ENCODE measurements around the gene GNAQ.

DNA sequence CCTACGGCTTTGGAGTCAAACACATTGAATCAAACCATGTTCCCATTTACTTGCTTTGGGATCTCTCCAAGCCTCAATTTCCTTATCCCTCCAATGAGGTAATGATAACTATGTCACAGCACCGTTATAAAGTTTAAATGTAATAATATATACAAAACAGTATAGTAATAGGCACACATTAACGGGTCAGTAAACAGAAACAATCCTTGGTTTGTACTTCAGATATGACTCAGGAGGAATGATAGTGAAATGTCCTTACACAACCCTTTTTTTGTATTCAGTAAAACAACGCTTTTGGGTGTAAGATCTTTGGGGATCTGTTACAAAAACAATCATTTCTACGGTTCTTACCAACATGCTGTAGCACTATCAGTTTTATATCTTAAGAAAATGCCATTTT, 205.0 kb downstream of the GNAQ start:
- no peak for TF ChIP-seq TAF1 (IDR thresholded peaks at IDR 0.05; ENCODE audit: borderline replicate concordance, insufficient read depth, low read length)
- no peak for TF ChIP-seq POLR2AphosphoS5 (IDR thresholded peaks at IDR 0.05; ENCODE audit: low read depth, low read length)
- TF ChIP-seq SIN3A (IDR thresholded peaks at IDR 0.05; ENCODE audit: borderline replicate concordance, insufficient read depth, low read length) = no peak

Measured in PFSK-1 (cell line).